PC-3 (cell line): ENCODE measurements around the gene CAMTA1.

ENCODE experiments used
- CTCF ChIP-seq: fragments of 300-600 bp; sonication (generic); conservative IDR thresholded peaks from 2 replicates; pipeline ENCODE4 v1.5.1; 2017; ENCODE audit warnings: antibody characterized with exemption, low read depth, mild to moderate bottlenecking, low read length
- EZH2 ChIP-seq: fragments of 300-600 bp; sonication (generic); IDR thresholded peaks from one replicate; pipeline ENCODE4 v1.6.1; 2017; ENCODE audit warnings: antibody characterized with exemption, mild to moderate bottlenecking, low read length; ENCODE audit not compliant: unreplicated experiment
- EZH2phosphoT487 ChIP-seq: fragments of 300-600 bp; sonication (generic); IDR thresholded peaks from 2 replicates; pipeline ENCODE4 v1.6.1; 2018; ENCODE audit warnings: mild to moderate bottlenecking, antibody characterized with exemption, low read length, borderline replicate concordance

GRCh38 chr1:7511381-7511780 lies 726.1 kb downstream of the CAMTA1 start:
- no peak for TF ChIP-seq CTCF
- TF ChIP-seq EZH2 = no peak
- no peak for TF ChIP-seq EZH2phosphoT487
